Heart left ventricle (tissue), 13 donors: ENCODE data around the gene ABCB1.

Experiments used
- CTCF ChIP-seq, 12 donors: fragments of 200-600 bp; sonication (generic) in 4 of 12; IDR thresholded peaks; one replicate each; pipeline versions ENCODE4 v1.5.0 to v1.8.0; 2018 to 2022; ENCODE audit warnings: antibody characterized with exemption in 12 of 12, mild to moderate bottlenecking in 5 of 12
- POLR2A ChIP-seq, 2 donors: fragments of 450-650 bp; IDR thresholded peaks; one replicate each; pipeline ENCODE4 v1.6.1; 2017; ENCODE audit warnings: antibody characterized with exemption in 2 of 2, mild to moderate bottlenecking in 2 of 2, moderate library complexity in 2 of 2
- donor health status: ischemic (EF 13 %, LVEDD 7.1; RV severe dilation, severe dysfunction).
- donor health status: DM: no; HTN: yes; CAD: no.
- donor health status: DM: no; HTN: no; CAD: no.
- donor health status: ischemic (EF 25% LVEDD 6.9; RV normal size, moderate dysfunction).
- donor health status: ischemic (EF 25% LVEDD 5.7; RV mildly dilated, moderate dysfunction).
- donor health status: ischemic (EF 35%, LVEDD 5.7; RV mildly dilated, moderate dysfunction).
- donor health status: nonischemic (EF 11% LVEDD 7.7; RV severe dilation, severe dysfunction).
- donor health status: DM: yes; HTN: yes; CAD: no.
- donor health status: PGD.
- donor health status: ischemic (EF 29% LVEDD 5.4; RV normal size, mild dysfunction).
- donor health status: nonischemic (EF 23%, LVEDD 6.1; RV moderate dilation, normal function).

- TF ChIP-seq CTCF (IDR thresholded peaks at IDR 0.05) (no peak), POLR2A (IDR thresholded peaks at IDR 0.05) (no peak)
Measured at GRCh38 chr7:87566311-87566900, 34.3 kb downstream of the ABCB1 start.
